ENCODE results near the gene DLG4.
"Not testable (repeated sequence)": the region's sequence is repeated elsewhere in the genome, so short reads cannot be mapped to it uniquely, and the experiment has no call there.

Gene DLG4

GRCh38 chr17:7174603-7175326 lies 44.9 kb downstream of the DLG4 start:
- intact Hi-C loops (cut with DNase I) = loop anchor here (5.0 kb wide), 1 partner anchor 37 kb away; no protein-coding TSS in a partner anchor
- DNase-seq = no peak

DNA sequence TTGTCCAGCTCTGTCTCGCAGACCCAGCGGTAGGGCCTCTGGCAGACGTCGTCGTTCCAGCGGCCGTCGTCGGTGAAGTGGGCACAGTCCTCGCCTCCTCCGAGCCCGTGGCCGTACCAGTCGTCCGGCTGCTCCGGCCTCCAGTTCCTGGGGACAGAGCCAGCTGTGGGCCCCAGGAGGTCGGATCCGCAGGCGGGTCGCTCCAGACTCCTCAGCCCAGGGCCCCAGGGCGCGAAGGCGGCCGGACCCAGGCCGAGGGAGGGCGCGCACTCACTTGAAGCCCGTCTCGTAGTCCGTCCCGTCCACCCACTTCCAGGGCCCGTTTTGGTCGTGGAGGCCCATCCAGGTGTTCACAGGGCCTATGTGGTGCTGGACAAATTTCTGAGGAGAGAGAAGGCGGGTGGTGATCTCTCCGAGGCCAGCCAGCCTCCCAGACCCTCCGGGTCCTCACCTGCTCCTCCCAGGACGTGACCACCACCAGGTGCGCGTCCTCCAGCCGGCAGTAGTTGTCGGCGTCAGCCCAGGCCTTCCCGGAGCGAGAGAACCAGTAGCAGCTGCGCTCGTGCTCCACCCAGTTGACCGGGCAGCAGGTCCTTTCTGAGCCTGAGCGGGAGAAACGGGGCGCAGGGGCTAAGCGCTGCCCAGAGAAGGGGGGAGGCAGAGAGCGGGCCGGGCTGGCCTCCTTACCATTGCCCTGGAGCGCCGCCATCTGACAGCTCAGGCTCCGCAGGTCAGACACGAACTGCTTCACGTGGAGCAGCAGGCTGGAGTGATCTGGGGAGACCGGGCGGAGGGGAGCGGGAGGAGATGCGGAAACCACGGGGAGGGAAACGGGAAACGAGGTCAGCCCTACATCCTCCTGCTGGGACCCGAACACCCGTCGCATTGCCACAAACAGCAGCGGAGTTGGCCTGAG lies 45.7 kb downstream of the DLG4 start:
- intact Hi-C loops (cut with DNase I) = no loop called here
- peak in 6 of 10 donors; percentile 25 to 89 (median 46) for DNase-seq

- peak in 1 of 10 donors; percentile 42 for DNase-seq
- intact Hi-C loops (cut with DNase I) = not testable (repeated sequence)
Measured at GRCh38 chr17:7172522-7173191, 47.0 kb downstream of the DLG4 start.

- intact Hi-C loops (cut with DNase I) = not testable (repeated sequence)
- DNase-seq = peak in 1 of 10 donors; percentile 9
Measured at GRCh38 chr17:7169565-7169908, 50.1 kb downstream of the DLG4 start.

DNA sequence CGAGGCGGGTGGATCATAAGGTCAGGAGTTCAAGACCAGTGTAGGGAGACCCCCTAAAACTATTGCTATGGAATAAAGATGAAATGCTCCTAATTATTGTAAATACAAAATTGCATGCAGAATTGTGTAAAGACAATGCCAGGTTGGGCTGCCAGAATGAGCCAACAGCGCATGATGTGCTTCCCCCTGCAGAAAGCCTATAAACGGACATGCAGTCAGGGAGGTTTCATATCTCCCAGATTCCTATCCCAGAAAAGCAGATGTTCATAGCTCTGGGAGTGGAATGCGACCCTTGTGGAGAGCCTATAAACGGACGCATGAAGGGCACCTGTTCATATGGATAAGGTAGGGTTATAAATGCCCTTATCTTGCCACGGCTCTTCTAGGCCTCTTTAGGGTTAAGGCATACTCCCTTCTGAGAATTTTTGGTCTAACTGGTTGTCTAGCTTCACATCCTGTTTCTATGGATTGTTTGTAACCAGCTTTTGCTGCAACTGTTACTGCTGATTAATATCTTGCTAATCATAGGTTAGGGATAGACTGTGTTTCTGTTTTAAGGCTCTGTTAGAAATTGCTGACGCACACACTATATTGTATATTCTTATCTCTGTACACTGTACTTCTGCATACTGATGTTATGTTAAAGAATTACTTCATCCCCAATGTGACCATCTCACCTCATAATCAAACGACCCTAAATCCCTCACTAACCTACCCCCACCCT lies 50.6 kb downstream of the DLG4 start:
- DNase-seq; intact Hi-C loops (cut with DNase I): not testable (repeated sequence)

DNA sequence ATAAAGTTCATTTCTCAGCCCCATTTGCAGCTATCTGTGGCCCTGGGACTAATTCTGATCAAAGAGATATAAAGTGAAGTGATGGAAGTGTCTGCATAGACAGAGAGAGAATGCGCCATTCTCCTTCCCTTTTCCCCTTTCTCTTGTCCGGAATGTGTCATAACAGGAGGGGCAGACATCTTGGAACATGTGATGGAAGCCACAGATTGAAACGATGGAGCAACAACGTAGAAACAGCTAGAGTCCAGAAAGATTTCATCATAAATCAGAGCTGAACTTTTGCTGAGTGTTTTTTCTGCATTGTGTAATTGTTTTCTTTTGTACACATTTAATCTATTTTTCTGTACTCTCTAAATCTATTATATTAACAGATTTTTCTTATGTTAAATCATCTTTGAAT lies 51.8 kb downstream of the DLG4 start:
- no peak for DNase-seq
- intact Hi-C loops (cut with DNase I) = no loop called here

- intact Hi-C loops (cut with DNase I) = no loop called here
- no peak for DNase-seq
Measured at GRCh38 chr17:7166873-7167272, 52.8 kb downstream of the DLG4 start.

GRCh38 chr17:7159571-7159970 lies 60.1 kb downstream of the DLG4 start:
- intact Hi-C loops (cut with DNase I); DNase-seq: not testable (repeated sequence)

DNA sequence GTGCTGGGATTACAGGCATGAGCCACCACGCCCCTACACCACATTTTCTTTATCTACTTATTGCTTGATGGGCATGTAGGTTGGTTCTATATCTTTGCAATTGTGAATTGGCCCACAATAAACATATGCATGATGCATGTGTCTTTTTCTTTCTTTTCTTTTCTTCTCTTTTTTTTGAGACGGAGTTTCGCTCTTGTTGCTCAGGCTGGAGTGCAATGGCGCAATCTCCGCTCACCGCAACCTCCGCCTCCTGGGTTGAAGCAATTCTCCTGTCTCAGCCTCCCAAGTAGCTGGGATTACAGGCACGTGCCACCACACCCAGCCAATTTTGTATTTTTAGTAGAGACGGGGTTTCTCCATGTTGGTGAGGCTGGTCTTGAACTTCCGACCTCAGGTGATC lies 61.2 kb downstream of the DLG4 start:
- DNase-seq; intact Hi-C loops (cut with DNase I): not testable (repeated sequence)

GRCh38 chr17:7156342-7156940 lies 63.2 kb downstream of the DLG4 start:
- intact Hi-C loops (cut with DNase I) = no loop called here
- no peak for DNase-seq

DNA sequence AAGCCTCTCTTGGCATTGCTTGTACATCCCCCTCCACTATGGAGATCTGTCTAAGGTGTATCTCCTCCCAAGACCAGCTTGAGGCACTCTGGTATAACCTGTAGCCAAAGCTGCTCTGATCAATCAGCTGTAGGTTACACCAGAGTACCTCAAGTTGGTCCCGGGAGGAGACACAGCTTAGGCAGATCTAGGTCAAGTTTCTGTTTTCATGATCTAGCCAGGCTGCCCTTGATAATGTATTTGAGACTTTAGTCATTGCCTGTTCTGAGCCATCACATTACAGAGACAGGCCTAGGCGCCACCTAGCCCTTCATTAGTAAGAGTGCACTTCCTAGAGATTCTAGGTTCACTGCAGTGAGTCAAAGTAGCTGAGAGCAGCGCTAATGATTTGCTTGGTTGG lies 71.9 kb downstream of the DLG4 start:
- intact Hi-C loops (cut with DNase I) = no loop called here
- no peak for DNase-seq

DNA sequence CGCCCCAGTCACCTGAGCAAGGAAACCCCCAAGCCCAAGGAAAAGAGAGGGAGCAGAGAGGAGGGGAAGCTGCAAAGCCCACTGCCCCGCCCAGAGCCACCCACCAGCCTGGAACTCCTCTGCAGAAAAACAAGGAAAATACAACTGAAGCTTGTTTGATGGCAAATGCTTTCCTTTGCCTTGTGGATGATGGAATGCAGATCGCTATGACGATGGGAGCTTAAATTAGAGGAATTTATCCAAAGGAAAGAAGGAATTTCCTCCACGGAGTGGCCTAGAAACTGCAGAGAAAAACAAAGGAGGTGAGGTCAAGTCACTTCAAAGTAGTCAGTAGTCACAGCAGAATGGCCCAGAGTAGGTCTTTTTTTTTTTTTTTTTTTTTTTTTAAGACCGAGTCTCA lies 73.5 kb downstream of the DLG4 start:
- intact Hi-C loops (cut with DNase I) = no loop called here
- DNase-seq = peak in 1 of 10 donors; percentile 39

GRCh38 chr17:7144213-7144612 lies 75.4 kb downstream of the DLG4 start:
- no peak for DNase-seq
- intact Hi-C loops (cut with DNase I) = no loop called here

- DNase-seq = no peak
- intact Hi-C loops (cut with DNase I) = no loop called here
Measured at GRCh38 chr17:7141824-7142223, 77.8 kb downstream of the DLG4 start.

- DNase-seq = peak in 1 of 10 donors; percentile 5
- intact Hi-C loops (cut with DNase I) = loop anchor here (5.0 kb wide), 1 partner anchor 38 kb away; the partner anchor contains the start of gene ASGR1
Measured at GRCh38 chr17:7139400-7139799, 80.2 kb downstream of the DLG4 start.

DNA sequence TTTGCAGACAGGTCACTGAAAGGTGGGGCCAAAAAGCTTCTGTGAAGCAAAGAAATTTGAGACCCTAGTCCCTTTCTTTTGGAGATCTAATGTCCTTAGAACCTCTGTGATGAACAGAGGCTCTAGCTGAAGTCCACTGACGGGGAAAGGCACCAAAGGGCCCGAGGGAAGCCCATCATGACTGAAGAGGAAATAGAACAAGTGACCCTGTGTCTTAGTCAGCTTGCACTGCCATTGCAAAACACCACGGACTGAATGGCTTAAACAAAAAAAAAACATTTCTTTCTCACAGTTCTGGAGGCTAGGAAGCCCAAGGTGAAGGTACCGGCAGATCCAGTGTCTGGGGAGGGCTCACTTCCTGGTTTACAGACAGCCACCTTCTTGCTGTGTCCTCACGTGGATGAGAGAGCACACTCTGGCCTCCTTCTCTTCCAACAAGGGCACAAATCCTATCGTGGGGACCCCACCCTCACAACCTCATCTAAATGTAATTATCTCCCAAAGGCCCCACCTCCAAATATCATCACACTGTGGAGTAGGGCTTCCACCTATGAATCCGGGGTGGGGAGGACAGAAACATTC lies 80.7 kb downstream of the DLG4 start:
- DNase-seq = peak in 1 of 10 donors; percentile 30
- intact Hi-C loops (cut with DNase I) = loop anchor here (5.0 kb wide), 1 partner anchor 38 kb away; the partner anchor contains the start of gene ASGR1

- no peak for DNase-seq
- intact Hi-C loops (cut with DNase I) = loop anchor here (5.0 kb wide), 1 partner anchor 40 kb away; the partner anchor contains the start of gene ASGR1
Measured at GRCh38 chr17:7137171-7137943, 82.3 kb downstream of the DLG4 start.

All from posterior cingulate gyrus (tissue), 11 donors.